SK-N-SH treated with all-trans-retinoic acid at 6 μM for 48 hours (cell line): ENCODE results near the gene FOXN1.
"Not testable (repeated sequence)": the region's sequence is repeated elsewhere in the genome, so short reads cannot be mapped to it uniquely, and the experiment has no call there.

ENCODE experiments used
- PATZ1 ChIP-seq: fragments of 250-450 bp; sonication (Bioruptor Pico); IDR thresholded peaks from 2 replicates; pipeline ENCODE4 v1.8.0; 2020; ENCODE audit warnings: mild to moderate bottlenecking, moderate library complexity, borderline replicate concordance
- PPARA ChIP-seq: fragments of 250-450 bp; sonication (Bioruptor Pico); IDR thresholded peaks from 2 replicates; pipeline ENCODE4 v1.5.0; 2020; ENCODE audit warnings: mild to moderate bottlenecking, borderline replicate concordance
- TCF4 ChIP-seq: fragments of 250-450 bp; sonication (Bioruptor Pico); IDR thresholded peaks from 2 replicates; pipeline ENCODE4 v1.8.0; 2021; ENCODE audit warnings: mild to moderate bottlenecking, moderate library complexity, borderline replicate concordance
- TOX ChIP-seq: fragments of 250-450 bp; sonication (Bioruptor Pico); IDR thresholded peaks from 2 replicates; pipeline ENCODE4 v1.8.0; 2021; ENCODE audit warnings: mild to moderate bottlenecking, moderate library complexity, borderline replicate concordance
- ZC3H10 ChIP-seq: fragments of 250-450 bp; sonication (Bioruptor Pico); IDR thresholded peaks from 2 replicates; pipeline ENCODE4 v1.5.1; 2021; ENCODE audit warnings: mild to moderate bottlenecking, moderate library complexity

DNA sequence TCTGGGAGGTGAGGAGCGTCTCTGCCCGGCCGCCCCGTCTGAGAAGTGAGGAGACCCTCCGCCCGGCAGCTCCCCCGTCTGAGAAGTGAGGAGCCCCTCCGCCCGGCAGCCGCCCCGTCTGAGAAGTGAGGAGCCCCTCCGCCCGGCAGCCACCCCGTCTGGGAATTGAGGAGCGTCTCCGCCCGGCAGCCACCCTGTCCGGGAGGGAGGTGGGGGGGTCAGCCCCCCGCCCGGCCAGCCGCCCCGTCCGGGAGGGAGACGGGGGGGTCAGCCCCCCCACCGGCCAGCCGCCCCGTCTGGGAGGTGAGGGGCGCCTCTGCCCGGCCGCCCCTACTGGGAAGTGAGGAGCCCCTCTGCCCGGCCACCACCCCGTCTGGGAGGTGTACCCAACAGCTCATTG, 47.3 kb upstream of the FOXN1 start:
- not testable (repeated sequence) for TF ChIP-seq TCF4, ZC3H10, TOX, PPARA, PATZ1 (CRISPR knock-in tag)
